GM23338 (cell line): ENCODE measurements around the gene MIEF2. TPM values are rescaled to one million over a fixed set of nuclear protein-coding genes. Genes with fewer than 3 reads are reported as not detected.

ENCODE experiments used
- ATAC-seq: fragments of 200-7000 bp; cut with Tn5 transposase; 3 replicates; pipeline ENCODE4 v1.9.1; 2020
- DNase-seq: peaks from one replicate; pipeline ENCODE4 v3.0.0-alpha.2; 2015; ENCODE audit warnings: low spot score
- H2AFZ ChIP-seq: fragments of 200-600 bp; sonication (generic); 2 replicates; pipeline ENCODE4 v1.8.0; 2016; ENCODE audit warnings: antibody characterized with exemption, mild to moderate bottlenecking, moderate library complexity
- H3F3A ChIP-seq: fragments of 200-600 bp; sonication (generic); replicated peaks from 2 replicates; pipeline ENCODE4 v1.8.0; 2017; ENCODE audit warnings: antibody characterized with exemption, mixed run types, low read depth
- H3K27ac ChIP-seq: fragments of 200-600 bp; sonication (generic); 2 replicates; pipeline ENCODE4 v1.6.1; 2016; ENCODE audit warnings: low read depth
- H3K27me3 ChIP-seq: fragments of 200-600 bp; sonication (generic); 2 replicates; pipeline ENCODE4 v1.8.0; 2016; ENCODE audit warnings: mild to moderate bottlenecking, mixed run types, moderate library complexity; ENCODE audit not compliant: insufficient read depth
- H3K36me3 ChIP-seq: fragments of 200-600 bp; sonication (generic); 2 replicates; pipeline ENCODE4 v1.8.0; 2016; ENCODE audit warnings: mild to moderate bottlenecking; ENCODE audit not compliant: insufficient read depth
- H3K4me1 ChIP-seq: fragments of 200-600 bp; sonication (generic); 2 replicates; pipeline ENCODE4 v1.8.0; 2016; ENCODE audit warnings: mild to moderate bottlenecking, moderate library complexity; ENCODE audit not compliant: insufficient read depth
- H3K4me2 ChIP-seq: fragments of 200-600 bp; sonication (generic); 2 replicates; pipeline ENCODE4 v1.7.1; 2017; ENCODE audit warnings: mixed run types
- H3K4me3 ChIP-seq: fragments of 200-600 bp; sonication (generic); 2 replicates; pipeline ENCODE4 v1.6.1; 2016; ENCODE audit warnings: mixed run types
- H3K79me2 ChIP-seq: fragments of 200-600 bp; sonication (generic); replicated peaks from 2 replicates; pipeline ENCODE4 v1.8.0; 2017; ENCODE audit warnings: mild to moderate bottlenecking; ENCODE audit not compliant: insufficient read depth
- H3K9me2 ChIP-seq: fragments of 200-600 bp; sonication (generic); 2 replicates; pipeline ENCODE4 v1.8.0; 2017; ENCODE audit not compliant: insufficient read depth
- H4K20me1 ChIP-seq: fragments of 200-600 bp; sonication (generic); replicated peaks from 2 replicates; pipeline ENCODE4 v1.8.0; 2017; ENCODE audit warnings: mild to moderate bottlenecking; ENCODE audit not compliant: insufficient read depth
- H3K27ac Mint-ChIP-seq: 2 replicates; pipeline ENCODE4 v1.8.0; 2020; ENCODE audit warnings: inconsistent platforms, mild to moderate bottlenecking, moderate library complexity, mixed read lengths
- H3K27me3 Mint-ChIP-seq: 3 replicates; pipeline ENCODE4 v1.8.0; 2022; ENCODE audit warnings: low read depth, mild to moderate bottlenecking, moderate library complexity, mixed read lengths, inconsistent platforms; ENCODE audit not compliant: insufficient read depth, poor library complexity
- H3K36me3 Mint-ChIP-seq: 3 replicates; pipeline ENCODE4 v1.8.0; 2021; ENCODE audit warnings: low read depth, mild to moderate bottlenecking, inconsistent platforms, moderate library complexity, mixed read lengths
- H3K4me1 Mint-ChIP-seq: 3 replicates; pipeline ENCODE4 v1.8.0; 2020; ENCODE audit warnings: mild to moderate bottlenecking, inconsistent platforms, mixed read lengths
- H3K4me3 Mint-ChIP-seq: 3 replicates; pipeline ENCODE4 v1.8.0; 2021; ENCODE audit warnings: moderate library complexity, mild to moderate bottlenecking, inconsistent platforms, mixed read lengths
- H3K9me3 Mint-ChIP-seq: 3 replicates; pipeline ENCODE4 v1.8.0; 2020; ENCODE audit warnings: moderate library complexity, mild to moderate bottlenecking, inconsistent platforms, mixed read lengths
- CREB1 ChIP-seq: fragments of 250-450 bp; sonication (Bioruptor Pico); IDR thresholded peaks from 2 replicates; pipeline ENCODE4 v1.5.0; 2020; ENCODE audit warnings: low read depth, mild to moderate bottlenecking, moderate library complexity
- CTCF ChIP-seq, 2 experiments: fragments of 200-600 bp in 1 of 2; sonication (generic) in 1 of 2; conservative IDR thresholded peaks; 2 replicates each; pipeline versions ENCODE4 v1.5.1 to v1.6.1; 2016 to 2017; ENCODE audit warnings: antibody characterized with exemption in 2 of 2, low read depth in 2 of 2, mild to moderate bottlenecking in 2 of 2, moderate library complexity in 1 of 2
- EZH2 ChIP-seq: fragments of 200-600 bp; sonication (generic); IDR thresholded peaks from one replicate; pipeline ENCODE4 v1.8.0; 2017; ENCODE audit warnings: antibody characterized with exemption, mild to moderate bottlenecking, low read depth; ENCODE audit not compliant: unreplicated experiment
- NANOG ChIP-seq: IDR thresholded peaks from 2 replicates; pipeline ENCODE4 v1.6.1; 2016; ENCODE audit warnings: antibody characterized with exemption, borderline replicate concordance
- POLR2AphosphoS5 ChIP-seq: IDR thresholded peaks from 2 replicates; pipeline ENCODE4 v1.6.1; 2016; ENCODE audit warnings: antibody characterized with exemption, low read depth
- REST ChIP-seq: IDR thresholded peaks from one replicate; pipeline ENCODE4 v1.6.1; 2018; ENCODE audit warnings: antibody characterized with exemption; ENCODE audit not compliant: unreplicated experiment
- ZNF331 ChIP-seq: fragments of 250-450 bp; sonication (Bioruptor Pico); IDR thresholded peaks from 2 replicates; pipeline ENCODE4 v1.5.0; 2020; ENCODE audit warnings: low read depth, mild to moderate bottlenecking, moderate library complexity
- ZNF462 ChIP-seq: fragments of 250-450 bp; sonication (Bioruptor Pico); IDR thresholded peaks from 2 replicates; pipeline ENCODE4 v1.5.0; 2020; ENCODE audit warnings: mild to moderate bottlenecking, moderate library complexity
- polyA plus RNA-seq: library from polyadenylated mRNA; unstranded; fragments of >200 nt; fragmentation: Nextera tagmentation; extraction: Ambion mirVana; gene quantifications from 2 replicates; pipeline ENCODE4 v1.2.1, GENCODE V29; 2016
- total RNA-seq: library from RNA; depleted of rRNA; stranded (reverse); fragments of >200 nt; shearing (Covaris generic); gene quantifications from 2 replicates; pipeline ENCODE4 v1.2.3, GENCODE V29; 2014

MIEF2 gene
- total and polyA plus RNA-seq, 2 experiments from 2014 or later = 8.2 to 26.5 TPM

GRCh38 chr17:18259621-18260331, 686 bp upstream of the MIEF2 start (continued):
- TF ChIP-seq CTCF (conservative IDR thresholded peaks at IDR 0.05; ENCODE audit: low read depth in 2 of 2) (no peak), ZNF331 (no peak), REST (no peak)

- Histone ChIP-seq H3K4me1 (peaks cover 20% of the 10 kb centered on the region), H2AFZ (peak overlapping the region; percentile 96), H3K27me3 (no peaks in the 10 kb centered on the region), H3K79me2 (peaks cover 25% of the 10 kb centered on the region), H4K20me1 (no peaks in the 10 kb centered on the region; the same call in none of the 2 replicates), H3K4me2 (peak overlapping the region; percentile 99), H3K4me3 (peak overlapping the region; percentile 97), H3F3A (peaks cover 14% of the 10 kb centered on the region), H3K27ac (peak overlapping the region; percentile 94), H3K36me3 (no peaks in the 10 kb centered on the region; the same call in 1 of the 2 replicates), H3K9me2 (no peaks in the 10 kb centered on the region)
- peak overlapping the region; percentile 81 for H3K4me3 Mint-ChIP-seq
- peak; percentile 53 for DNase-seq
- peaks cover 4% of the 10 kb centered on the region for H3K27me3 Mint-ChIP-seq
- peak; percentile 1 for ATAC-seq
- H3K36me3 Mint-ChIP-seq = peaks cover 12% of the 10 kb centered on the region
- no peaks in the 10 kb centered on the region for H3K9me3 Mint-ChIP-seq
- peak overlapping the region; percentile 80; the same call in 1 of the 2 replicates for H3K27ac Mint-ChIP-seq
- H3K4me1 Mint-ChIP-seq = peaks cover 29% of the 10 kb centered on the region
- no peak for TF ChIP-seq REST
- no peak for TF ChIP-seq EZH2
- TF ChIP-seq CREB1 (CRISPR knock-in tag) = no peak
- no peak for TF ChIP-seq NANOG
- TF ChIP-seq ZNF462 (CRISPR knock-in tag) = no peak
- no peak for TF ChIP-seq POLR2AphosphoS5
Measured at GRCh38 chr17:18261146-18261515, 669 bp downstream of the MIEF2 start.
